HL-60 (cell line): Measurements from ENCODE around the gene SNCA.

Experiments
- CTCF ChIP-seq: IDR thresholded peaks from one replicate; pipeline ENCODE4 v1.5.1; 2011; ENCODE audit warnings: low read length, control low read depth, inconsistent platforms; ENCODE audit not compliant: insufficient read depth
- GABPA ChIP-seq: IDR thresholded peaks from 2 replicates; pipeline ENCODE4 v1.6.1; 2012; ENCODE audit warnings: low read depth
- POLR2AphosphoS5 ChIP-seq: IDR thresholded peaks from 2 replicates; pipeline ENCODE4 v1.6.1; 2012; ENCODE audit warnings: low read depth
- SPI1 ChIP-seq: IDR thresholded peaks from 2 replicates; pipeline ENCODE4 v1.6.1; 2012; ENCODE audit warnings: low read depth, mild to moderate bottlenecking, borderline replicate concordance

- TF ChIP-seq CTCF (no peak), POLR2AphosphoS5 (no peak), GABPA (no peak), SPI1 (no peak)
Measured at GRCh38 chr4:89754531-89754930, 82.4 kb downstream of the SNCA start.
